GM19468 (cell line): ENCODE data around the gene NRXN3.

Experiments
- ATAC-seq: cut with Tn5 transposase; IDR thresholded peaks from one replicate; pipeline ENCODE4 v1.9.1; 2021; ENCODE audit warnings: mild to moderate bottlenecking, moderate library complexity, moderate number of reproducible peaks; ENCODE audit not compliant: unreplicated experiment; ENCODE audit errors: extremely low read depth

NRXN3 gene

DNA sequence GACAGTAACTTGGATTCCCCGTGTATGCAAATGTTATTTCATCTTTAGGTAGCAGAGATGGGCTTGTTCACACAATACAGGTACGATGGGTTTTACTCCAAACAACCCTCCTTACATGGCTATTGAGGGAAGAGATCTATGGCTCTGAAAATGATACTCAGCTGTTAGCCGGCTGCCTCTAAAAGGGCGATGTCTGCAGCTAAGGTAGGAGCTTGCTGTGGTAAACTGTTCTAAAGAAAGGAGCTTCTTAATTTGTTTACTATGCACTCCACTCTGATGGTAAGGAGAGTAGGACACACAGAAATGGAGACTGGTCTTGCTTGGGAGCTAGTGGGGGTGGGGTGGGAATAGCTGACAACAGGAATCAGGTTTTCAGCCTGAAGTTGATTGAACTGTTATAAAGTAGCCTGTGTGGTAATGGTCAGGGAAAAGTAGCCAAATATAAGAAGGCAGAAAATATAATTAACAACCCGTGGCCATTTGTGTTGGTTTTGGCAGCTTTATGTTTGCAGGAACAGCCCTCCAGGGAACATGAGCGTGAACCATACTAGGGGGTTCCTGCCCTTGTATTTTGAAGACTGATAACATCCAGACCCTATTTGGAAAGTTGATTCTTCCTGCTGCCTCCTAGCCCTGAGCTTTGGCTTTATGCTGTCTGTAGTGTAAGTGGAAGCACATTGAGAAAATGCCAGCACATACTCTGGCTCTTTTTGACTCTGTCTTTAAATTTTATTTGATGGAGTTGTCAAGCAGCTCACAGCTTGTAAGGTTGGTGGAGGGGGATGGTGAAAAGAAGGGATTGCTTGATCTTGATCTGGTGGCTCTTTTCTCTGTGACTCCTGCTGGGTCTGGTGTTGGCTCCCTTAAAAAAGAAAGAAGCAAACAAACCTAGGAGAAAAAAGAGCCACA lies 1111.3 kb downstream of the NRXN3 start:
- ATAC-seq, result no peak

DNA sequence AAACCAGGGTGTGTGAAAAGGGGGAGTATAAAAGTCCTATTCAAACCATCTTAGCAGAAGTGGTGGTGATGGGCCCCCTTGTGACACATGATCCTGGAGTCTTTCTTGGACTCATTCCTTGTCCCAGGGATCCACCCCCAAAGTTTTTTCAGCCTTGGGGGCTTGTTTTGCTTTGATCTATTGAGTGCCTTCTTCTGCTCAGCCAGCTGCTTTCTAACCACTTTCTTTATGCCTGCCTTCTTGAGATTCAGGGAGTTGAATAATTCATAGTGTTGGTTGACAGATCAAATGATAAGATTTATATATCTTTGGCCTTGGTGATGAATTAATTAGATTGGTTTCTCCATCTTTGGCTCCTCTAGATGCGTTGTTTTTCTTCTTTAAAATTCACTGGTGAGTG lies 1114.4 kb downstream of the NRXN3 start:
- no peak for ATAC-seq

GRCh38 chr14:79285263-79285662 lies 1115.1 kb downstream of the NRXN3 start:
- no peak for ATAC-seq

- ATAC-seq, result no peak
These were observed 1117.8 kb downstream of the NRXN3 start for GRCh38 chr14:79287976-79288375.

- ATAC-seq, result no peak
These were observed 1123.5 kb downstream of the NRXN3 start for GRCh38 chr14:79293482-79294177.

DNA sequence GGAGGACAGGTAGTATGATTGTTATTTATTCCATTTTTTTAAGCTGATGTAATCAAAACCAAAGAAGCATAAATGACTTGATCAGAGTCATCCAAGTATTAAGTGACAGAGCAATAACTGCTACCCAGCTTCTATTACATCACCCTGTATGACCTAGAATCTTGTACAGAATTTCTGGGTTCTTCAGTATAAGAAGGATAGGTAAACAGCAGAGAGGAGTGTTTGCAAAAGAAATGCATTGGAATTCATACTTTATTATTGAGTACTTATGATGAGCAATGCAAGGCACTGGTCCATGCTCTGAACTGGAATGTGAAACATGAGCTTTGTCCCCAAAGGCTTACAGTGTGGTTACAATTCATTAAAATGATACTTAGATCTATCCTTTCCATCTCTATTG lies 1124.3 kb downstream of the NRXN3 start:
- ATAC-seq, result no peak

DNA sequence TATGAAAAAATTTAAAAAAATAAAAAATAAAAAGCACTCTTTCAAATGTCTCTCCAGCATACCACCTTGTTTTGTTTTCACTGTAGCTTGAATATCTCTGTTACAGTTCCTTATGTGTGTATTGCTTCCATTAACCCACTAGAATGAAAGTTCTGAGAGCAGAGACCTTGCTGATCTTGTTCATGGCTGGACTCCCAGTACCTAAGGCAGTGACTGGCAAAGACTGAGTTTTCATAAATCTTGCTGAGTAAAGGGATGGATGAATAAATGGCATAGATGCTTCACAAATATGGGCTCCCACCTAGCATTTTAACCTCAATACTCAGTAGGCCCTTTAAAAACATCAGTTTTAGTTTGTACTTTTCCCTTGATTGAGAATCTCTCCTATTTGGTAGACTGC lies 1125.2 kb downstream of the NRXN3 start:
- no peak for ATAC-seq

GRCh38 chr14:79298373-79298772 lies 1128.2 kb downstream of the NRXN3 start:
- no peak for ATAC-seq

DNA sequence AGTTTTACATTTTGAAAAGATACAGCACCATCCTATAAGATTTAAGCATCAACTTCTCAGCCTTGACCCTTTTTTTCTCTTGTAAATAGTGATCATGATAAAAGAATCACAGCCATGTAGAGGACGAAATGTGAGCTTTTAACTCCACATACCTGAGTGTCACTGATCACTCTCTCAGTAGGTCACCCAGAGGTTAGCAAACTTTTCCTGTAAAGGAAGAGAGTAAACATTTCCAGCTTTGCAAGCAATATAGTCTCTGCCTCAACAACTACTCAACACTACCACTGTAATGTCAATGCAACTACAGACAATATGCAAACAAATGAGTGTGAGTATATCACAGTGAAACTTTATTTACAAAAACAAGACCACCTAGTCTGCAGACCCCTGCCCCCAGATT lies 1129.0 kb downstream of the NRXN3 start:
- no peak for ATAC-seq

GRCh38 chr14:79304279-79304678 lies 1134.1 kb downstream of the NRXN3 start:
- no peak for ATAC-seq

DNA sequence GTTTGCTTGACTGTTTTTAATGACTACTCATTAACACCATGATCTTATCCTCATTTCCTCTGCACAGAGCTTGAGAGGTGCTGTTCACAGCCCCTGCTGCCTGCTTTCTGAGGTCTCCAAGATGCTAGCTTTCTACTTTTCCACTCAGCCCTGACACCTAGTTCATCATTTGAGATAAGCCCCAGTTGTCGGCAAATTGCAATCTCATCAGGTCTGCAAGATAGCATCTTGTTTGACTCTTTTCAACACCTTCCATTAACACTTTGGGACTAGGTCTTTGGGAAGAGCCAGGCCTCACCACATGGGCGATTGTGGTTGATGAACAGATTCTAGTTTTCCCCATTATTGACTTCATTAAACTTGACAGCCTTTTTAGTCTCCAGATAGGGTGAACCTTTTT lies 1136.4 kb downstream of the NRXN3 start:
- ATAC-seq, result no peak

DNA sequence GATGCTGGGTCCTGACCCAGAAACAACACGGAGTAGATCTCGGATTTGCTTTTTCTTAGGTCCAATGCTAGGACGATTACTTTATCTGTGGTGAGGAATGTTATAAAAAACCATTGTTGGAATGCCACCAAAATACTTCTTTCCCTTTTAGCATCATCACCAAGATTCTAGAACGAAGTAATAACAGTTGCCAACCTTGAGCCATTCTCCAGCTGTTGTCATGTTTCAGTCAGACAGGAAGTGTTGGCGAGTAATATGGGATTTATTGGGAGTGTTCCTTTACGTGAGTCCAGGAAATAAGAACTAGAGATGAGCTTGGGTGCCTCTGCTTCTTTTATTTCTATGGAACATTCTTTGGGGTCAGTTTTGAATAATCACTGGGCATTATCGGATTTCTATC lies 1148.2 kb downstream of the NRXN3 start:
- no peak for ATAC-seq

- no peak for ATAC-seq
These were observed 1150.4 kb downstream of the NRXN3 start for GRCh38 chr14:79320561-79320960.

- ATAC-seq, result no peak
These were observed 1150.9 kb downstream of the NRXN3 start for GRCh38 chr14:79321070-79321469.

DNA sequence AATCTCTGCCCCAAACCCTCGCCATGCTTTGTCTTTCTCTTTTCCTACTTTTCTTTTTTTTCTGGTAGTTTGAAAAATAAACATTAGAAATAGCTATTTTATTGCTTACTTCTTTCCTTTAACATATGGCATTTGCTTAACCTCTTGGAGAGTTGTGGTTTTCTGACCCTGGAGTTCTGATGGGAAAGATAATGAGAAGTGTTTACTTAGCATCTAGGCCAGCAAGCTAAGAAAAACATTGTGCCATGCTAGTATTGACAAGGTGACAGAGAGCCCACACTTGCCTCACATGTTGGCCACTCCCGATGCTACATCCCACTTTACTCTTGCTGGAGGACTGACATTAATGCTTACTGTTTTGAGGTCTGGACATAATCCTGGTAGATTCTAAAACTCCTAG lies 1154.9 kb downstream of the NRXN3 start:
- ATAC-seq, result no peak

- no peak for ATAC-seq
These were observed 1155.4 kb downstream of the NRXN3 start for GRCh38 chr14:79325557-79325956.

DNA sequence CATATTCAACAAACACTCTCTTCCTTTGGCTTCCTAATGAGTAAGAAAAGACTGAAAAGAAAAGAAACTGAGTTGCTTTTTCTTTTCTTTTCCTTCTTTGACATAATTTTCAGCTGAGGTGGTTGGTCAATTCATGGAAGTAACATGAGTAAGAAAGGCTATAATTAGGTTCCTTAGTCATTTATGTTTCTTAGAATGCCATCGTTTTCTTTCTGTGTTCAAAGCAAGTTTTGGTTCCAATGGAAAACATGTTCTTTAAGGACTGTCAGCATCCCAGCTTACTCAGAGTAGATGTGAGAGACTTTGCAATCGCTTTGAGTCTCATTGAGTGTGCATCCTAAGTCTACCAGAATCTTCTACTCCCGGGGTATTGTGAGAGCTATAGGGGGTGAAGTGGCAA lies 1158.7 kb downstream of the NRXN3 start:
- no peak for ATAC-seq

GRCh38 chr14:79331830-79332229 lies 1161.7 kb downstream of the NRXN3 start:
- no peak for ATAC-seq

DNA sequence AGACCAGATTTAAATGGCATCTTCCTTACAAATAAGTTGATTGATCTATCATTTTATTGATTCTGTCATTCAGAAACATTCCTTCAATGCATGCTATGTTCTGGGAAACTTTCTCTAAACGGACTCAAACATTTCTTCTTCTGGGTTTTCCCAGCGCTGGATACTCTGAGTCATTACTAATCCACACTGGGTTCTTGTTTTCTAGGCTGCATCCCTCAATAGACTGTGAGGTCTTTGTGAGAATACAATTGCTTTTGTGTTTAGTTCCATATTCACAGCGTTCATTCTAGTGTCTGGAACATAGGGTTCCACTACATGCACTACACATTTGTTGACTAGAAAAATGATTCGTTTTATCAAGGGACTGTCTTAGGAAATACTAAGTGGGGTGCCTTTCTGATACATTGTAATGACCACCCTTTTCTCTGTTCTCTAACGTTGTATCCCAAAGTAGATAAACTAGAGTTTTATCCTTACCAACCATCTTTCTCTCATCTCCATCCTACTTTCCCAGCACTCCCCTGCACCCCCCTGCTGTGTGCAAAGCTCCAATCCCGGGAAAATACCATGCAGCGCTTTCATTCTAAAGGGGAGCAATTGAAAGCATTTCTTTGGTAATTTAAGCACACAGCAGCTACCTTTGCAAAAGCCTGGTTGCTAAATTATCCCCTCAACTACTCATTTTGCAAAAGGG lies 1162.5 kb downstream of the NRXN3 start:
- no peak for ATAC-seq

GRCh38 chr14:79333198-79333546 lies 1163.0 kb downstream of the NRXN3 start:
- no peak for ATAC-seq

DNA sequence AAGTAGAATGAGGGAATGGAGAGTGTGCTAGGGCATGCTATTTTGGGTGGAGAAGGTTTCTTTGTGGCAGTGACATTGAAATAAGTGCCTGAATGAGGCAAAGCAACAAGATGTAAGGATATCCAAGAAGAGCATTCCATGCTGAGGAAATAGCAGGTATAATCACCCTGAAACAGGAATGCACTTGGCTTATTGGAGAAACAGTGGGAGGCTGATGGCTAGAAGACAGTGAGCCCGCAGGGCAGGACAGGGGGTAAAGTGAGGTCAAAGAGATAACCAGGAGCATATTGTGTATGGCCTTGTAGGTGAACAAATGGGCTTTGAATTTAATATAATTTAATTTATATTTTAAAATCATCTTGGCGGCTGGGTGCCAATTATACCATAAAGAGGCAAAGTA lies 1164.1 kb downstream of the NRXN3 start:
- no peak for ATAC-seq
